Activated B cell treated with CpG ODN at 0.5 μM for 24 hours (primary cell): ENCODE results near the gene MSANTD1. TPM values are rescaled to one million over a fixed set of nuclear protein-coding genes. Genes with fewer than 3 reads are reported as not detected.

ENCODE experiments used
- ATAC-seq: fragments of 200-7000 bp; cut with Tn5 transposase; one replicate; pipeline ENCODE4 v1.10.0; 2021; ENCODE audit warnings: low read depth, mild to moderate bottlenecking, moderate library complexity
- CTCF ChIA-PET: fragments of 350-600 bp; sonication (Branson Sonifier 250); formaldehyde crosslinking; loops from one replicate; lab custom pipeline; 2021; ENCODE audit warnings: antibody characterized with exemption; lab: Charles Lee
- POLR2A ChIA-PET: fragments of 350-600 bp; sonication (Branson Sonifier 250); formaldehyde crosslinking; loops from one replicate; lab custom pipeline; 2021; ENCODE audit warnings: antibody characterized with exemption; lab: Charles Lee
- DNase-seq: peaks from one replicate; pipeline ENCODE4 v3.0.0; 2022
- H3K27ac Mint-ChIP-seq: one replicate; pipeline ENCODE4 v1.8.0; 2020; ENCODE audit warnings: mixed read lengths
- H3K27me3 Mint-ChIP-seq: one replicate; pipeline ENCODE4 v1.8.0; 2021; ENCODE audit warnings: mixed read lengths
- H3K36me3 Mint-ChIP-seq: one replicate; pipeline ENCODE4 v1.8.0; 2021; ENCODE audit warnings: low read depth, mixed read lengths
- H3K4me1 Mint-ChIP-seq: one replicate; pipeline ENCODE4 v1.8.0; 2021; ENCODE audit warnings: mixed read lengths
- H3K4me3 Mint-ChIP-seq: one replicate; pipeline ENCODE4 v1.8.0; 2020; ENCODE audit warnings: mild to moderate bottlenecking, mixed read lengths
- H3K9me3 Mint-ChIP-seq: one replicate; pipeline ENCODE4 v1.8.0; 2020; ENCODE audit warnings: mixed read lengths
- CTCF ChIP-seq: fragments of 200-600 bp; IDR thresholded peaks from one replicate; pipeline ENCODE4 v1.8.0; 2022; ENCODE audit warnings: antibody characterized with exemption, mild to moderate bottlenecking
- intact Hi-C: fragments of 100-400 bp; cut with micrococcal nuclease; formaldehyde crosslinking; loops from one replicate; pipeline ENCODE4 v1.15.1; 2024
- total RNA-seq: library from RNA; stranded (reverse); gene quantifications from 2 replicates; pipeline ENCODE4 v1.2.3, GENCODE V29; 2022

The MSANTD1 gene
- total RNA-seq, 1 donor from 2014 or later = 5.0 TPM

GRCh38 chr4:3257556-3258482 is 8.9 kb downstream of the MSANTD1 start:
- CTCF ChIA-PET = no interaction called here

GRCh38 chr4:3261411-3262207 is 12.7 kb downstream of the MSANTD1 start:
- no peak for DNase-seq
- H3K4me3 Mint-ChIP-seq = no peak overlapping the region
- H3K9me3 Mint-ChIP-seq = no peaks in the 10 kb centered on the region
- H3K4me1 Mint-ChIP-seq = peaks cover 21% of the 10 kb centered on the region
- no peaks in the 10 kb centered on the region for H3K36me3 Mint-ChIP-seq
- no peak overlapping the region for H3K27ac Mint-ChIP-seq
- intact Hi-C loops = no loop called here
- ChIA-PET POLR2A (no interaction called here), CTCF (no interaction called here)
- no peak for TF ChIP-seq CTCF
- no peaks in the 10 kb centered on the region for H3K27me3 Mint-ChIP-seq
- ATAC-seq = no peak

More at GRCh38 chr4:3257556-3258482, 8.9 kb downstream of the MSANTD1 start:
- Mint-ChIP-seq H3K4me3 (peak overlapping the region; percentile 50), H3K27me3 (no peaks in the 10 kb centered on the region), H3K36me3 (peaks cover 14% of the 10 kb centered on the region), H3K4me1 (peaks cover 24% of the 10 kb centered on the region), H3K9me3 (no peaks in the 10 kb centered on the region), H3K27ac (peak overlapping the region; percentile 73)
- ATAC-seq (peak; percentile 72), DNase-seq (peak; percentile 44)
- intact Hi-C loops = loop anchor here (2.0 kb wide), 2 partner anchors 29 to 227 kb away; no protein-coding TSS in a partner anchor
- POLR2A ChIA-PET = interaction anchor here (0.6 to 1.5 kb wide), 9 partner anchors 16 to 229 kb away, joined by 3 to 6 read pairs (median 4); no protein-coding TSS in a partner anchor
- TF ChIP-seq CTCF = no peak

GRCh38 chr4:3262208-3263052 is 13.5 kb downstream of the MSANTD1 start:
- Mint-ChIP-seq H3K27ac (no peak overlapping the region), H3K4me1 (peaks cover 12% of the 10 kb centered on the region), H3K36me3 (no peaks in the 10 kb centered on the region), H3K4me3 (no peak overlapping the region), H3K9me3 (no peaks in the 10 kb centered on the region), H3K27me3 (no peaks in the 10 kb centered on the region)
- DNase-seq (no peak), ATAC-seq (no peak)
- POLR2A ChIA-PET = no interaction called here
- CTCF ChIA-PET = no interaction called here
- intact Hi-C loops = no loop called here
- TF ChIP-seq CTCF = no peak

- peaks cover 4% of the 10 kb centered on the region for H3K4me1 Mint-ChIP-seq
- no peaks in the 10 kb centered on the region for H3K9me3 Mint-ChIP-seq
- no peaks in the 10 kb centered on the region for H3K36me3 Mint-ChIP-seq
- DNase-seq (no peak), ATAC-seq (no peak)
- TF ChIP-seq CTCF = no peak
- intact Hi-C loops = no loop called here
- no peak overlapping the region for H3K4me3 Mint-ChIP-seq
- H3K27ac Mint-ChIP-seq = no peak overlapping the region
- no peaks in the 10 kb centered on the region for H3K27me3 Mint-ChIP-seq
- ChIA-PET CTCF (no interaction called here), POLR2A (no interaction called here)
These were observed 14.3 kb downstream of the MSANTD1 start for GRCh38 chr4:3263053-3263875.
